Hematopoietic multipotent progenitor cell (in vitro differentiated cells): ENCODE measurements around the gene MAGEB17. TPM values are rescaled to one million over a fixed set of nuclear protein-coding genes. Genes with fewer than 3 reads are reported as not detected.
A peak's percentile ranks its signal among the peaks of the same experiment; 100 is the strongest.

Experiments
- DNase-seq, 3 donors: peaks; one replicate each; pipeline ENCODE4 v3.0.0-alpha.2; 2011 to 2015; ENCODE audit warnings: low read depth in 2 of 3, low spot score in 2 of 3
- total RNA-seq: library from RNA; depleted of rRNA; stranded (reverse); fragments of >200 nt; gene quantifications from one replicate; pipeline ENCODE4 v1.2.3, GENCODE V29; 2012

MAGEB17 gene
- total RNA-seq, 1 donor, result not detected

- DNase-seq, result no peak
Observed at GRCh38 chrX:16205840-16206239, 38.6 kb downstream of the MAGEB17 start.

- DNase-seq, result no peak
Observed at GRCh38 chrX:16207634-16208033, 40.4 kb downstream of the MAGEB17 start.

- DNase-seq, result no peak
Observed at GRCh38 chrX:16208601-16209000, 41.3 kb downstream of the MAGEB17 start.

- DNase-seq, result no peak
Observed at GRCh38 chrX:16210061-16210460, 42.8 kb downstream of the MAGEB17 start.

- no peak for DNase-seq
Observed at GRCh38 chrX:16212024-16212423, 44.7 kb downstream of the MAGEB17 start.

- DNase-seq, result peak in 2 of 3 donors; percentile 1
Observed at GRCh38 chrX:16212436-16212835, 45.2 kb downstream of the MAGEB17 start.

- DNase-seq, result no peak
Observed at GRCh38 chrX:16213961-16214360, 46.7 kb downstream of the MAGEB17 start.

GRCh38 chrX:16215660-16216059, 48.4 kb downstream of the MAGEB17 start:
- no peak for DNase-seq

Other genes with a start within 250 kb of the MAGEB17 start
- 0.27 TPM for gene GRPR, start 43.9 kb upstream of the MAGEB17 start, total RNA-seq